H9 (cell line): ENCODE results near the gene ACP6. TPM values are rescaled to one million over a fixed set of nuclear protein-coding genes. Genes with fewer than 3 reads are reported as not detected.

Experiments used
- DNase-seq: peaks from one replicate; pipeline ENCODE4 v3.0.0-alpha.2; 2017
- H2AFZ ChIP-seq: one replicate; pipeline ENCODE4 v1.6.1; 2013; ENCODE audit warnings: mild to moderate bottlenecking, low read length, control low read depth, moderate library complexity
- H2AK5ac ChIP-seq: 2 replicates; pipeline ENCODE4 v1.6.1; 2013; ENCODE audit warnings: low read length, control low read depth, mixed read lengths; ENCODE audit not compliant: insufficient read length
- H2BK120ac ChIP-seq: one replicate; pipeline ENCODE4 v1.6.1; 2013; ENCODE audit warnings: low read depth, mild to moderate bottlenecking, low read length, control low read depth, inconsistent platforms; ENCODE audit not compliant: poor library complexity, severe bottlenecking
- H2BK12ac ChIP-seq: 2 replicates; pipeline ENCODE4 v1.6.1; 2013; ENCODE audit warnings: low read length, control low read depth, mixed read lengths, low read depth; ENCODE audit not compliant: insufficient read length
- H2BK15ac ChIP-seq: 2 replicates; pipeline ENCODE4 v1.6.1; 2013; ENCODE audit warnings: low read depth, low read length, control low read depth
- H2BK20ac ChIP-seq: one replicate; pipeline ENCODE4 v1.6.1; 2013; ENCODE audit warnings: low read depth, mild to moderate bottlenecking, low read length, control low read depth, inconsistent platforms; ENCODE audit not compliant: poor library complexity, severe bottlenecking
- H2BK5ac ChIP-seq: 2 replicates; pipeline ENCODE4 v1.6.1; 2013; ENCODE audit warnings: low read length, control low read depth, mixed read lengths; ENCODE audit not compliant: insufficient read length
- H3K14ac ChIP-seq: 2 replicates; pipeline ENCODE4 v1.6.1; 2013; ENCODE audit warnings: low read length, control low read depth; ENCODE audit not compliant: insufficient read depth
- H3K18ac ChIP-seq: 2 replicates; pipeline ENCODE4 v1.6.1; 2013; ENCODE audit warnings: low read depth, mild to moderate bottlenecking, mixed read lengths, low read length, control low read depth; ENCODE audit not compliant: insufficient read length
- H3K23ac ChIP-seq: 2 replicates; pipeline ENCODE4 v1.6.1; 2013; ENCODE audit warnings: low read length, control low read depth, mixed read lengths, low read depth; ENCODE audit not compliant: insufficient read length
- H3K23me2 ChIP-seq: 2 replicates; pipeline ENCODE4 v1.6.1; 2013; ENCODE audit warnings: low read depth, mild to moderate bottlenecking, mixed read lengths, low read length, control low read depth; ENCODE audit not compliant: insufficient read length, poor library complexity, severe bottlenecking
- H3K27ac ChIP-seq: 2 replicates; pipeline ENCODE4 v1.5.1; 2013; ENCODE audit warnings: low read length, control low read depth, mixed read lengths, low read depth; ENCODE audit not compliant: insufficient read length
- H3K27me3 ChIP-seq: 2 replicates; pipeline ENCODE4 v1.6.1; 2013; ENCODE audit warnings: low read length, control low read depth, inconsistent platforms; ENCODE audit not compliant: insufficient read depth
- H3K4ac ChIP-seq: 2 replicates; pipeline ENCODE4 v1.6.1; 2013; ENCODE audit warnings: low read depth, mild to moderate bottlenecking, control low read depth, inconsistent platforms, low read length, moderate library complexity
- H3K4me1 ChIP-seq: 2 replicates; pipeline ENCODE4 v1.6.1; 2013; ENCODE audit warnings: low read length, control low read depth, inconsistent platforms; ENCODE audit not compliant: insufficient read depth
- H3K4me2 ChIP-seq: 2 replicates; pipeline ENCODE4 v1.6.1; 2013; ENCODE audit warnings: low read length, control low read depth, mixed read lengths; ENCODE audit not compliant: insufficient read length, insufficient read depth
- H3K56ac ChIP-seq: 2 replicates; pipeline ENCODE4 v1.6.1; 2013; ENCODE audit warnings: low read depth, mild to moderate bottlenecking, mixed read lengths, low read length, control low read depth; ENCODE audit not compliant: insufficient read length
- H3K79me1 ChIP-seq: 2 replicates; pipeline ENCODE4 v1.6.1; 2013; ENCODE audit warnings: low read depth, mild to moderate bottlenecking, moderate library complexity, low read length, control low read depth, inconsistent platforms; ENCODE audit not compliant: insufficient read depth, poor library complexity, severe bottlenecking
- H3K79me2 ChIP-seq: 2 replicates; pipeline ENCODE4 v1.6.1; 2013; ENCODE audit warnings: low read length, control low read depth, inconsistent platforms; ENCODE audit not compliant: insufficient read depth
- H3K9ac ChIP-seq: 2 replicates; pipeline ENCODE4 v1.6.1; 2013; ENCODE audit warnings: low read length, control low read depth, mixed read lengths; ENCODE audit not compliant: insufficient read length; ENCODE audit errors: extremely low read depth
- H3K9me3 ChIP-seq: one replicate; pipeline ENCODE4 v1.6.1; 2013; ENCODE audit warnings: low read depth, low read length, inconsistent platforms; ENCODE audit not compliant: control insufficient read depth
- H3T11ph ChIP-seq: one replicate; pipeline ENCODE4 v1.6.1; 2013; ENCODE audit warnings: mild to moderate bottlenecking, low read length, control low read depth, inconsistent platforms
- H4K20me1 ChIP-seq: one replicate; pipeline ENCODE4 v1.6.1; 2013; ENCODE audit not compliant: control insufficient read depth, insufficient read length, insufficient read depth
- H4K5ac ChIP-seq: 2 replicates; pipeline ENCODE4 v1.6.1; 2013; ENCODE audit warnings: low read depth, mild to moderate bottlenecking, mixed read lengths, low read length, control low read depth; ENCODE audit not compliant: insufficient read length
- H4K8ac ChIP-seq: replicated peaks from 2 replicates; pipeline ENCODE4 v1.6.1; 2013; ENCODE audit warnings: low read length, control low read depth, mixed read lengths, low read depth; ENCODE audit not compliant: insufficient read length
- H4K91ac ChIP-seq: 2 replicates; pipeline ENCODE4 v1.6.1; 2013; ENCODE audit warnings: low read depth, mild to moderate bottlenecking, moderate library complexity, mixed read lengths, low read length, control low read depth; ENCODE audit not compliant: insufficient read length
- H3K27ac Mint-ChIP-seq, 3 experiments: 2 replicates in 2 of 3; 3 replicates in 1 of 3; pipeline ENCODE4 v1.8.0; 2020 to 2021; ENCODE audit warnings: mixed read lengths in 3 of 3, mild to moderate bottlenecking in 1 of 3, moderate library complexity in 1 of 3
- H3K27me3 Mint-ChIP-seq: 2 replicates; pipeline ENCODE4 v1.8.0; 2021; ENCODE audit warnings: low read depth, mild to moderate bottlenecking, moderate library complexity, mixed read lengths
- H3K36me3 Mint-ChIP-seq, 3 experiments: 2 replicates in 2 of 3; 3 replicates in 1 of 3; pipeline ENCODE4 v1.8.0; 2020 to 2021; ENCODE audit warnings: low read depth in 3 of 3, mixed read lengths in 3 of 3; ENCODE audit not compliant: insufficient read depth in 1 of 3
- H3K4me1 Mint-ChIP-seq, 2 experiments: 2 replicates each; pipeline ENCODE4 v1.8.0; 2020; ENCODE audit warnings: mixed read lengths in 2 of 2
- H3K4me3 Mint-ChIP-seq, 2 experiments: 2 replicates in 1 of 2; 3 replicates in 1 of 2; pipeline ENCODE4 v1.8.0; 2020 to 2021; ENCODE audit warnings: mild to moderate bottlenecking in 2 of 2, mixed read lengths in 2 of 2, moderate library complexity in 1 of 2
- H3K9me3 Mint-ChIP-seq, 2 experiments: 2 replicates in 1 of 2; 3 replicates in 1 of 2; pipeline ENCODE4 v1.8.0; 2020; ENCODE audit warnings: mild to moderate bottlenecking in 2 of 2, mixed read lengths in 2 of 2, moderate library complexity in 1 of 2
- CTCF ChIP-seq: fragments of 200-600 bp; sonication (generic); conservative IDR thresholded peaks from 3 replicates; pipeline ENCODE4 v1.8.0; 2021; ENCODE audit warnings: antibody characterized with exemption, mild to moderate bottlenecking
- WGBS: extraction: QIAGEN DNeasy Blood & Tissue Kit; methylation state at CpG from one replicate; pipeline ENCODE4 v1.1.7; 2013; ENCODE audit warnings: missing lambda C conversion rate, low lambda C conversion rate, mixed read lengths; ENCODE audit not compliant: insufficient read length; ENCODE audit errors: extremely low coverage; 5-methylcytosine and 5-hydroxymethylcytosine counted together
- total RNA-seq: library from RNA; stranded (reverse); gene quantifications from 2 replicates; pipeline ENCODE4 v1.2.1, GENCODE V29; 2021

The ACP6 gene
- total RNA-seq, 1 experiment from 2014 or later = 17.1 TPM

- no peak for DNase-seq
- Mint-ChIP-seq H3K36me3 (peaks cover 61 to 95% (median 86%) of the 10 kb centered on the region in 3 experiments), H3K4me1 (peaks cover 5% of the 10 kb centered on the region in 2 experiments), H3K27ac (no peak overlapping the region), H3K27me3 (no peaks in the 10 kb centered on the region), H3K4me3 (no peak overlapping the region), H3K9me3 (no peaks in the 10 kb centered on the region)
- Histone ChIP-seq H3K56ac (no peak overlapping the region), H3K27ac (no peak overlapping the region), H3K14ac (no peak overlapping the region), H4K5ac (no peak overlapping the region), H2BK120ac (no peak overlapping the region), H3K79me1 (no peaks in the 10 kb centered on the region), H3T11ph (no peak overlapping the region), H3K18ac (no peak overlapping the region), H3K23me2 (no peaks in the 10 kb centered on the region), H3K4me2 (no peak overlapping the region), H3K9me3 (no peaks in the 10 kb centered on the region), H4K8ac (no peak overlapping the region), H3K9ac (no peak overlapping the region), H3K4ac (no peak overlapping the region), H4K20me1 (no peaks in the 10 kb centered on the region), H2BK20ac (no peak overlapping the region), H3K23ac (no peak overlapping the region), H2AK5ac (no peak overlapping the region), H4K91ac (no peak overlapping the region), H2AFZ (no peak overlapping the region), H3K27me3 (no peaks in the 10 kb centered on the region), H2BK5ac (no peak overlapping the region), H2BK12ac (no peak overlapping the region), H2BK15ac (no peak overlapping the region), H3K79me2 (no peaks in the 10 kb centered on the region), H3K4me1 (no peaks in the 10 kb centered on the region)
- TF ChIP-seq CTCF = no peak
- WGBS = no CpG with 5 or more reads among the region's 12 CpGs
Measured at GRCh38 chr1:147620543-147620942, 49.8 kb downstream of the ACP6 start.
